ENCODE results near the gene ZNF77. TPM values are rescaled to one million over a fixed set of nuclear protein-coding genes. Genes with fewer than 3 reads are reported as not detected.

The ZNF77 gene
- total RNA-seq, 3 donors from 2014 or later = 2.2 to 5.1 (median 4.9) TPM

GRCh38 chr19:2888731-2889224 is 56.0 kb downstream of the ZNF77 start:
- peak overlapping the region; percentile 32 to 54 (median 49) for H3K4me3 ChIP-seq

GRCh38 chr19:2887391-2887914 is 57.3 kb downstream of the ZNF77 start:
- no peaks in the 10 kb centered on the region for H3K27me3 ChIP-seq
- no peak for DNase-seq (ENCODE audit: low spot score in 2 of 2)
- no peaks in the 10 kb centered on the region for H3K4me1 ChIP-seq
- no peaks in the 10 kb centered on the region for H3K9me3 ChIP-seq
- no peak for TF ChIP-seq POLR2AphosphoS5 (IDR thresholded peaks at IDR 0.05)
- TF ChIP-seq, protein P1, sequence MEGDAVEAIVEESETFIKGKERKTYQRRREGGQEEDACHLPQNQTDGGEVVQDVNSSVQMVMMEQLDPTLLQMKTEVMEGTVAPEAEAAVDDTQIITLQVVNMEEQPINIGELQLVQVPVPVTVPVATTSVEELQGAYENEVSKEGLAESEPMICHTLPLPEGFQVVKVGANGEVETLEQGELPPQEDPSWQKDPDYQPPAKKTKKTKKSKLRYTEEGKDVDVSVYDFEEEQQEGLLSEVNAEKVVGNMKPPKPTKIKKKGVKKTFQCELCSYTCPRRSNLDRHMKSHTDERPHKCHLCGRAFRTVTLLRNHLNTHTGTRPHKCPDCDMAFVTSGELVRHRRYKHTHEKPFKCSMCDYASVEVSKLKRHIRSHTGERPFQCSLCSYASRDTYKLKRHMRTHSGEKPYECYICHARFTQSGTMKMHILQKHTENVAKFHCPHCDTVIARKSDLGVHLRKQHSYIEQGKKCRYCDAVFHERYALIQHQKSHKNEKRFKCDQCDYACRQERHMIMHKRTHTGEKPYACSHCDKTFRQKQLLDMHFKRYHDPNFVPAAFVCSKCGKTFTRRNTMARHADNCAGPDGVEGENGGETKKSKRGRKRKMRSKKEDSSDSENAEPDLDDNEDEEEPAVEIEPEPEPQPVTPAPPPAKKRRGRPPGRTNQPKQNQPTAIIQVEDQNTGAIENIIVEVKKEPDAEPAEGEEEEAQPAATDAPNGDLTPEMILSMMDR (IDR thresholded peaks at IDR 0.05) = peak in 2 of 3 donors; percentile 63
- H3K27ac ChIP-seq = peak overlapping the region in 1 of 2 donors; percentile 27
- no peaks in the 10 kb centered on the region for H3K36me3 ChIP-seq
- H3K4me3 ChIP-seq = peak overlapping the region in 1 of 3 donors; percentile 13
- intact Hi-C loops (cut with DNase I; ENCODE audit: low total_unique reads) = no loop called here

More at GRCh38 chr19:2888731-2889224, 56.0 kb downstream of the ZNF77 start:
- TF ChIP-seq, protein P1 (IDR thresholded peaks at IDR 0.05) = no peak
- peak in 1 of 3 donors; percentile 45 for TF ChIP-seq POLR2AphosphoS5 (IDR thresholded peaks at IDR 0.05)
- Histone ChIP-seq H3K27ac (peak overlapping the region in 1 of 2 donors; percentile 56), H3K4me1 (no peaks in the 10 kb centered on the region), H3K9me3 (no peaks in the 10 kb centered on the region), H3K27me3 (no peaks in the 10 kb centered on the region), H3K36me3 (no peaks in the 10 kb centered on the region)
- intact Hi-C loops (cut with DNase I; ENCODE audit: low total_unique reads) = no loop called here
- peak in 1 of 2 donors; percentile 82 for DNase-seq (ENCODE audit: low spot score in 2 of 2)

GRCh38 chr19:2885736-2886135 is 59.0 kb downstream of the ZNF77 start:
- DNase-seq (ENCODE audit: low spot score in 2 of 2) = no peak
- Histone ChIP-seq H3K4me1 (no peaks in the 10 kb centered on the region), H3K27ac (no peak overlapping the region), H3K27me3 (no peaks in the 10 kb centered on the region), H3K36me3 (no peaks in the 10 kb centered on the region), H3K4me3 (no peak overlapping the region), H3K9me3 (no peaks in the 10 kb centered on the region)
- intact Hi-C loops (cut with DNase I; ENCODE audit: low total_unique reads) = no loop called here
- TF ChIP-seq POLR2A (IDR thresholded peaks at IDR 0.05) (no peak), POLR2AphosphoS5 (IDR thresholded peaks at IDR 0.05) (no peak)

GRCh38 chr19:2883686-2884439 is 60.9 kb downstream of the ZNF77 start:
- no peaks in the 10 kb centered on the region for H3K4me1 ChIP-seq
- intact Hi-C loops (cut with DNase I; ENCODE audit: low total_unique reads) = no loop called here
- no peak overlapping the region for H3K4me3 ChIP-seq
- no peaks in the 10 kb centered on the region for H3K27me3 ChIP-seq
- H3K9me3 ChIP-seq = peaks cover 0 to under 1% of the 10 kb centered on the region in 2 donors
- H3K27ac ChIP-seq = no peak overlapping the region
- H3K36me3 ChIP-seq = no peaks in the 10 kb centered on the region
- no peak for DNase-seq (ENCODE audit: low spot score in 2 of 2)
- TF ChIP-seq, protein P1 (IDR thresholded peaks at IDR 0.05) = no peak
- no peak for TF ChIP-seq POLR2A (IDR thresholded peaks at IDR 0.05)
- no peak for TF ChIP-seq POLR2AphosphoS5 (IDR thresholded peaks at IDR 0.05)

Other genes starting within 250 kb of the ZNF77 start
- gene GNG7, start 242.3 kb downstream of the ZNF77 start, total RNA-seq = 1 to 10 TPM; 1.6 to 7.8 (median 4.3) TPM
- gene DIRAS1, start 223.6 kb downstream of the ZNF77 start, total RNA-seq = 1 to 10 TPM in 2 of 3 donors, under 1 TPM in 1; 0.64 to 3.7 (median 3.6) TPM
- gene SLC39A3, start 205.0 kb downstream of the ZNF77 start, total RNA-seq = 10 to 100 TPM; 23.8 to 36.1 (median 27.2) TPM
- 10 to 100 TPM; 40.3 to 45.2 (median 42.1) TPM for gene SGTA, start 161.7 kb downstream of the ZNF77 start, total RNA-seq
- gene THOP1, start 159.5 kb downstream of the ZNF77 start, total RNA-seq = 10 to 100 TPM; 26.2 to 40.0 (median 39.1) TPM
- gene ZNF554, start 125.1 kb downstream of the ZNF77 start, total RNA-seq = 10 to 100 TPM in 1 of 3 donors, 1 to 10 TPM in 2; 2.1 to 10.4 (median 7.5) TPM
- gene ZNF555, start 103.5 kb downstream of the ZNF77 start, total RNA-seq = 10 to 100 TPM in 1 of 3 donors, 1 to 10 TPM in 2; 4.6 to 10.7 (median 7.5) TPM
- under 1 TPM in 2 of 3 donors, not detected in 1; 0.15 to 0.33 TPM for gene ZNF556, start 77.6 kb downstream of the ZNF77 start, total RNA-seq
- 1 to 10 TPM; 2.7 to 9.2 (median 6.9) TPM for gene ZNF57, start 44.0 kb downstream of the ZNF77 start, total RNA-seq
- gene TLE6, start 32.6 kb upstream of the ZNF77 start, total RNA-seq = 1 to 10 TPM; 1.6 to 4.3 (median 3.2) TPM
- 10 to 100 TPM; 25.3 to 65.6 (median 35.1) TPM for gene TLE2, start 84.3 kb upstream of the ZNF77 start, total RNA-seq
- gene TLE5, start 117.5 kb upstream of the ZNF77 start, total RNA-seq = 100 to 1,000 TPM; 329 to 407 (median 397) TPM
- 10 to 100 TPM; 40.5 to 52.0 (median 42.3) TPM for gene GNA11, start 149.4 kb upstream of the ZNF77 start, total RNA-seq
- gene GNA15, start 191.1 kb upstream of the ZNF77 start, total RNA-seq = 10 to 100 TPM in 1 of 3 donors, 1 to 10 TPM in 2; 7.8 to 16.2 (median 8.5) TPM
- gene S1PR4, start 233.8 kb upstream of the ZNF77 start, total RNA-seq = 1 to 10 TPM in 2 of 3 donors, not detected in 1; 1.3 to 1.9 TPM
- gene NCLN, start 241.0 kb upstream of the ZNF77 start, total RNA-seq = 10 to 100 TPM; 21.1 to 34.7 (median 25.3) TPM